HepG2 (cell line): Measurements from ENCODE around the gene PXDC1. TPM values are rescaled to one million over a fixed set of nuclear protein-coding genes. Genes with fewer than 3 reads are reported as not detected.

Source experiments
- CREB1 ChIP-seq, 2 experiments: fragments of 450-650 bp in 1 of 2; IDR thresholded peaks; 2 replicates each; pipeline ENCODE4 v1.6.1; 2016 to 2017; ENCODE audit warnings: control low read depth in 1 of 2, mild to moderate bottlenecking in 1 of 2, missing compliant biosample characterization in 1 of 2, missing genetic modification characterization in 1 of 2
- HNRNPH1 ChIP-seq: fragments of 200-400 bp; formaldehyde crosslinking; optimal IDR thresholded peaks from 2 replicates; pipeline ENCODE3; 2017; ENCODE audit warnings: mild to moderate bottlenecking, low read depth, low read length
- JARID2 ChIP-seq: sonication (generic); formaldehyde crosslinking; IDR thresholded peaks from 2 replicates; pipeline ENCODE4 v1.8.1; 2023; ENCODE audit warnings: missing genetic modification reagents, inconsistent platforms; ENCODE audit not compliant: insufficient replicate concordance
- SIN3A ChIP-seq: IDR thresholded peaks from 2 replicates; pipeline ENCODE4 v1.6.1; 2011; ENCODE audit warnings: low read depth, mild to moderate bottlenecking, control low read depth, low read length, borderline replicate concordance
- TEAD3 ChIP-seq: optimal IDR thresholded peaks from 2 replicates; pipeline ENCODE3; 2016; ENCODE audit warnings: borderline replicate concordance
- XBP1 ChIP-seq: sonication (generic); formaldehyde crosslinking; IDR thresholded peaks from 2 replicates; pipeline ENCODE4 v1.5.0; 2020; ENCODE audit warnings: missing genetic modification reagents
- ZBTB26 ChIP-seq: IDR thresholded peaks from 2 replicates; pipeline ENCODE4 v1.6.1; 2016; ENCODE audit warnings: missing compliant biosample characterization, missing genetic modification reagents, borderline replicate concordance
- ZFP91 ChIP-seq: sonication (generic); formaldehyde crosslinking; IDR thresholded peaks from 2 replicates; pipeline ENCODE4 v1.9.0; 2022; ENCODE audit warnings: missing genetic modification reagents, mild to moderate bottlenecking, borderline replicate concordance
- ZKSCAN8 ChIP-seq: IDR thresholded peaks from 2 replicates; pipeline ENCODE4 v1.6.1; 2016; ENCODE audit warnings: borderline replicate concordance, missing genetic modification reagents, missing compliant biosample characterization
- ZNF224 ChIP-seq: sonication (generic); formaldehyde crosslinking; IDR thresholded peaks from 2 replicates; pipeline ENCODE4 v1.5.0; 2020; ENCODE audit warnings: mild to moderate bottlenecking, missing genetic modification reagents
- ZNF850 ChIP-seq: sonication (generic); formaldehyde crosslinking; conservative IDR thresholded peaks from 2 replicates; pipeline ENCODE4 v1.9.0; 2021; ENCODE audit warnings: mild to moderate bottlenecking, missing genetic modification reagents
- polyA plus RNA-seq, 8 experiments: library from polyadenylated mRNA; depleted of rRNA in 3 of 8; stranded (reverse) in 7 of 8; unstranded in 1 of 8; fragments of >200 nt; fragmentation: Illumina TruSeq in 4 of 8; extraction: Trizol in 4 of 8; gene quantifications; 2 replicates each; pipeline versions ENCODE4 v1.2.1 to v1.2.3, GENCODE V29; 2011 to 2016; ENCODE audit warnings: low read depth in 4 of 8, missing spikeins in 1 of 8, mixed read lengths in 1 of 8; ENCODE audit not compliant: insufficient read depth in 1 of 8
- total RNA-seq, 5 experiments: library from RNA; depleted of rRNA; stranded (reverse); fragments of >200 nt; fragmentation: Illumina TruSeq; extraction: Trizol; gene quantifications; 2 replicates each; pipeline ENCODE4 v1.2.3, GENCODE V29; 2016; ENCODE audit warnings: low read depth in 1 of 5
- TF ChIP-seq, protein P1 (sequence below): sonication (generic); formaldehyde crosslinking; IDR thresholded peaks from 2 replicates; pipeline ENCODE4 v1.8.0; 2022; ENCODE audit warnings: mild to moderate bottlenecking, missing genetic modification reagents
- TF ChIP-seq, protein P2 (sequence below): sonication (generic); formaldehyde crosslinking; IDR thresholded peaks from 2 replicates; pipeline ENCODE4 v1.5.0; 2020; ENCODE audit warnings: mild to moderate bottlenecking, missing genetic modification reagents, borderline replicate concordance
- TF ChIP-seq, protein P3 (sequence below): sonication (generic); formaldehyde crosslinking; IDR thresholded peaks from 2 replicates; pipeline ENCODE4 v1.8.1; 2023; ENCODE audit warnings: missing genetic modification reagents, inconsistent platforms, borderline replicate concordance

The PXDC1 gene
- total and polyA plus RNA-seq, 2 of the 13 experiments (the other 11 are each of a cell fraction or from before 2014, with no cell fraction given), result 32.4 to 34.7 TPM

DNA sequence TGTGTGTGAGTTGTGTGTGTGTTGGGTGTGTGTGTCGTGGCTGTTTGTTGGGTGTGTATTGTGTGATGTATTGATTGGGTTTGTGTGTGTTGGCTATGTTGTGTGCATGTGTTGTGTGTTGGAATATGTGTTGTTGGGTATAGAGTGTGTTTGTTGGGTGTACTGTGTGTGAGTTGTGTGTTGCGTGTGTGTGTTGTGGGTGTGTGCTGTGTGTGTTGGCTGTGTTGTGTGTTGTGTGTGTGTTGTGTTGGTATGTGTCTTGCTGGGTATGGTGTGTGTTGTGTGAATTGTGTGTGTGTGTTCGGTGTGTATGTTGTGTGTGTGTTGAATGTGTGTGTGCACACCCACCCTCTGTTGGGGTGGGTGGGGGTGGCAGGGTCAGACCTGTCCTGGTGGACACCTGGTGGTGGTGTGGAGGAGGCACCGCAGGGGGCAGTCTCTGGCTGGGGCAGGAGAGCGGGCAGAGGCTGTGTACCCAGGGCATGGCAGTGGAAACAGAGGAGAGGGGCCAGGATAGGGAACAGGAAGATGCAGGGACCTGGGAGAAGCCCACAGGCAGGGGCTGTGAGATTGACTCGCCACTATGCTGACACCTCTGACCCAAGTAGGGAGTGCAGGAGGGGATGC lies 25.5 kb upstream of the PXDC1 start (continued):
- TF ChIP-seq, protein P1, sequence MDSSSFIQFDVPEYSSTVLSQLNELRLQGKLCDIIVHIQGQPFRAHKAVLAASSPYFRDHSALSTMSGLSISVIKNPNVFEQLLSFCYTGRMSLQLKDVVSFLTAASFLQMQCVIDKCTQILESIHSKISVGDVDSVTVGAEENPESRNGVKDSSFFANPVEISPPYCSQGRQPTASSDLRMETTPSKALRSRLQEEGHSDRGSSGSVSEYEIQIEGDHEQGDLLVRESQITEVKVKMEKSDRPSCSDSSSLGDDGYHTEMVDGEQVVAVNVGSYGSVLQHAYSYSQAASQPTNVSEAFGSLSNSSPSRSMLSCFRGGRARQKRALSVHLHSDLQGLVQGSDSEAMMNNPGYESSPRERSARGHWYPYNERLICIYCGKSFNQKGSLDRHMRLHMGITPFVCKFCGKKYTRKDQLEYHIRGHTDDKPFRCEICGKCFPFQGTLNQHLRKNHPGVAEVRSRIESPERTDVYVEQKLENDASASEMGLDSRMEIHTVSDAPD (CRISPR knock-in tag), result no peak
- TF ChIP-seq TEAD3 (CRISPR knock-in tag), result peak; percentile 57
- TF ChIP-seq SIN3A, result no peak
- no peak for TF ChIP-seq ZFP91 (CRISPR knock-in tag)
- TF ChIP-seq JARID2, result no peak
- TF ChIP-seq, protein P2, sequence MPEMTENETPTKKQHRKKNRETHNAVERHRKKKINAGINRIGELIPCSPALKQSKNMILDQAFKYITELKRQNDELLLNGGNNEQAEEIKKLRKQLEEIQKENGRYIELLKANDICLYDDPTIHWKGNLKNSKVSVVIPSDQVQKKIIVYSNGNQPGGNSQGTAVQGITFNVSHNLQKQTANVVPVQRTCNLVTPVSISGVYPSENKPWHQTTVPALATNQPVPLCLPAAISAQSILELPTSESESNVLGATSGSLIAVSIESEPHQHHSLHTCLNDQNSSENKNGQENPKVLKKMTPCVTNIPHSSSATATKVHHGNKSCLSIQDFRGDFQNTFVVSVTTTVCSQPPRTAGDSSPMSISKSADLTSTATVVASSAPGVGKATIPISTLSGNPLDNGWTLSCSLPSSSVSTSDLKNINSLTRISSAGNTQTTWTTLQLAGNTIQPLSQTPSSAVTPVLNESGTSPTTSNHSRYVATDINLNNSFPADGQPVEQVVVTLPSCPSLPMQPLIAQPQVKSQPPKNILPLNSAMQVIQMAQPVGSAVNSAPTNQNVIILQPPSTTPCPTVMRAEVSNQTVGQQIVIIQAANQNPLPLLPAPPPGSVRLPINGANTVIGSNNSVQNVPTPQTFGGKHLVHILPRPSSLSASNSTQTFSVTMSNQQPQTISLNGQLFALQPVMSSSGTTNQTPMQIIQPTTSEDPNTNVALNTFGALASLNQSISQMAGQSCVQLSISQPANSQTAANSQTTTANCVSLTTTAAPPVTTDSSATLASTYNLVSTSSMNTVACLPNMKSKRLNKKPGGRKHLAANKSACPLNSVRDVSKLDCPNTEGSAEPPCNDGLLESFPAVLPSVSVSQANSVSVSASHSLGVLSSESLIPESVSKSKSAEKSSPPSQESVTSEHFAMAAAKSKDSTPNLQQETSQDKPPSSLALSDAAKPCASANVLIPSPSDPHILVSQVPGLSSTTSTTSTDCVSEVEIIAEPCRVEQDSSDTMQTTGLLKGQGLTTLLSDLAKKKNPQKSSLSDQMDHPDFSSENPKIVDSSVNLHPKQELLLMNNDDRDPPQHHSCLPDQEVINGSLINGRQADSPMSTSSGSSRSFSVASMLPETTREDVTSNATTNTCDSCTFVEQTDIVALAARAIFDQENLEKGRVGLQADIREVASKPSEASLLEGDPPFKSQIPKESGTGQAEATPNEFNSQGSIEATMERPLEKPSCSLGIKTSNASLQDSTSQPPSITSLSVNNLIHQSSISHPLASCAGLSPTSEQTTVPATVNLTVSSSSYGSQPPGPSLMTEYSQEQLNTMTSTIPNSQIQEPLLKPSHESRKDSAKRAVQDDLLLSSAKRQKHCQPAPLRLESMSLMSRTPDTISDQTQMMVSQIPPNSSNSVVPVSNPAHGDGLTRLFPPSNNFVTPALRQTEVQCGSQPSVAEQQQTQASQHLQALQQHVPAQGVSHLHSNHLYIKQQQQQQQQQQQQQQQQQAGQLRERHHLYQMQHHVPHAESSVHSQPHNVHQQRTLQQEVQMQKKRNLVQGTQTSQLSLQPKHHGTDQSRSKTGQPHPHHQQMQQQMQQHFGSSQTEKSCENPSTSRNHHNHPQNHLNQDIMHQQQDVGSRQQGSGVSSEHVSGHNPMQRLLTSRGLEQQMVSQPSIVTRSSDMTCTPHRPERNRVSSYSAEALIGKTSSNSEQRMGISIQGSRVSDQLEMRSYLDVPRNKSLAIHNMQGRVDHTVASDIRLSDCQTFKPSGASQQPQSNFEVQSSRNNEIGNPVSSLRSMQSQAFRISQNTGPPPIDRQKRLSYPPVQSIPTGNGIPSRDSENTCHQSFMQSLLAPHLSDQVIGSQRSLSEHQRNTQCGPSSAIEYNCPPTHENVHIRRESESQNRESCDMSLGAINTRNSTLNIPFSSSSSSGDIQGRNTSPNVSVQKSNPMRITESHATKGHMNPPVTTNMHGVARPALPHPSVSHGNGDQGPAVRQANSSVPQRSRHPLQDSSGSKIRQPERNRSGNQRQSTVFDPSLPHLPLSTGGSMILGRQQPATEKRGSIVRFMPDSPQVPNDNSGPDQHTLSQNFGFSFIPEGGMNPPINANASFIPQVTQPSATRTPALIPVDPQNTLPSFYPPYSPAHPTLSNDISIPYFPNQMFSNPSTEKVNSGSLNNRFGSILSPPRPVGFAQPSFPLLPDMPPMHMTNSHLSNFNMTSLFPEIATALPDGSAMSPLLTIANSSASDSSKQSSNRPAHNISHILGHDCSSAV, result no peak
- no peak for TF ChIP-seq ZBTB26 (CRISPR knock-in tag)
- no peak for TF ChIP-seq ZNF224 (CRISPR knock-in tag)
- peak; percentile 28; the same call in 1 of the 2 replicates for TF ChIP-seq CREB1 (IDR thresholded peaks at IDR 0.05)
- no peak for TF ChIP-seq CREB1 (CRISPR knock-in tag; IDR thresholded peaks at IDR 0.05)
- no peak for TF ChIP-seq HNRNPH1
- no peak for TF ChIP-seq ZKSCAN8 (CRISPR knock-in tag)
- TF ChIP-seq, protein P3, sequence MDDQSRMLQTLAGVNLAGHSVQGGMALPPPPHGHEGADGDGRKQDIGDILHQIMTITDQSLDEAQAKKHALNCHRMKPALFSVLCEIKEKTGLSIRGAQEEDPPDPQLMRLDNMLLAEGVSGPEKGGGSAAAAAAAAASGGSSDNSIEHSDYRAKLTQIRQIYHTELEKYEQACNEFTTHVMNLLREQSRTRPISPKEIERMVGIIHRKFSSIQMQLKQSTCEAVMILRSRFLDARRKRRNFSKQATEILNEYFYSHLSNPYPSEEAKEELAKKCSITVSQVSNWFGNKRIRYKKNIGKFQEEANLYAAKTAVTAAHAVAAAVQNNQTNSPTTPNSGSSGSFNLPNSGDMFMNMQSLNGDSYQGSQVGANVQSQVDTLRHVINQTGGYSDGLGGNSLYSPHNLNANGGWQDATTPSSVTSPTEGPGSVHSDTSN, result no peak
- TF ChIP-seq XBP1, result no peak
- no peak for TF ChIP-seq ZNF850
